Hematopoietic multipotent progenitor cell (in vitro differentiated cells): ENCODE measurements around the gene CCR2. TPM values are rescaled to one million over a fixed set of nuclear protein-coding genes. Genes with fewer than 3 reads are reported as not detected.
"Not testable (repeated sequence)": the region's sequence is repeated elsewhere in the genome, so short reads cannot be mapped to it uniquely, and the experiment has no call there.

Source experiments
- DNase-seq, 3 donors: peaks; one replicate each; pipeline ENCODE4 v3.0.0-alpha.2; 2011 to 2015; ENCODE audit warnings: low read depth in 2 of 3, low spot score in 2 of 3
- total RNA-seq: library from RNA; depleted of rRNA; stranded (reverse); fragments of >200 nt; gene quantifications from one replicate; pipeline ENCODE4 v1.2.3, GENCODE V29; 2012

Gene CCR2
- 0.81 TPM for total RNA-seq

GRCh38 chr3:46353647-46354410, at the start of gene CCR2:
CCR2 (plus strand) TSS chr3:46354111; CDS start chr3:46357528, 3,417 bp downstream.
- DNase-seq = peak in 1 of 3 donors; percentile 42

- no peak for DNase-seq
Observed at GRCh38 chr3:46304739-46305138, 49.2 kb upstream of the CCR2 start.

GRCh38 chr3:46312991-46313390, 40.9 kb upstream of the CCR2 start:
- no peak for DNase-seq

GRCh38 chr3:46314517-46314916, 39.4 kb upstream of the CCR2 start:
- no peak for DNase-seq

GRCh38 chr3:46316206-46316605, 37.7 kb upstream of the CCR2 start:
- no peak for DNase-seq

GRCh38 chr3:46318207-46318927, 35.5 kb upstream of the CCR2 start:
- no peak for DNase-seq

- DNase-seq = no peak
Observed at GRCh38 chr3:46321461-46322104, 32.3 kb upstream of the CCR2 start.

- no peak for DNase-seq
Observed at GRCh38 chr3:46324036-46324435, 29.9 kb upstream of the CCR2 start.

- no peak for DNase-seq
Observed at GRCh38 chr3:46325645-46326300, 28.1 kb upstream of the CCR2 start.

GRCh38 chr3:46330676-46331075, 23.2 kb upstream of the CCR2 start:
- not testable (repeated sequence) for DNase-seq

GRCh38 chr3:46334741-46335478, 19.0 kb upstream of the CCR2 start:
- no peak for DNase-seq

GRCh38 chr3:46335541-46335940, 18.4 kb upstream of the CCR2 start:
- no peak for DNase-seq

- DNase-seq = no peak
Observed at GRCh38 chr3:46337911-46338310, 16.0 kb upstream of the CCR2 start.

GRCh38 chr3:46338840-46339239, 15.1 kb upstream of the CCR2 start:
- no peak for DNase-seq

GRCh38 chr3:46344476-46344875, 9.4 kb upstream of the CCR2 start:
- no peak for DNase-seq

GRCh38 chr3:46348823-46349482, 5.0 kb upstream of the CCR2 start:
- peak in 1 of 3 donors; percentile 60 for DNase-seq

- peak in 1 of 3 donors; percentile 60 for DNase-seq
Observed at GRCh38 chr3:46349484-46350261, 4.2 kb upstream of the CCR2 start.

- DNase-seq = no peak
Observed at GRCh38 chr3:46350262-46350565, 3.7 kb upstream of the CCR2 start.

GRCh38 chr3:46351646-46352045, 2.3 kb upstream of the CCR2 start:
- no peak for DNase-seq
